NCI-H510A treated with DMSO at 0.1 percent for 48 hours (cell line): ENCODE data around the gene GRIFIN.

Source experiments
- DNase-seq: peaks from one replicate; lab custom pipeline; 2025; lab: John Stamatoyannopoulos, UW

The GRIFIN gene

DNA sequence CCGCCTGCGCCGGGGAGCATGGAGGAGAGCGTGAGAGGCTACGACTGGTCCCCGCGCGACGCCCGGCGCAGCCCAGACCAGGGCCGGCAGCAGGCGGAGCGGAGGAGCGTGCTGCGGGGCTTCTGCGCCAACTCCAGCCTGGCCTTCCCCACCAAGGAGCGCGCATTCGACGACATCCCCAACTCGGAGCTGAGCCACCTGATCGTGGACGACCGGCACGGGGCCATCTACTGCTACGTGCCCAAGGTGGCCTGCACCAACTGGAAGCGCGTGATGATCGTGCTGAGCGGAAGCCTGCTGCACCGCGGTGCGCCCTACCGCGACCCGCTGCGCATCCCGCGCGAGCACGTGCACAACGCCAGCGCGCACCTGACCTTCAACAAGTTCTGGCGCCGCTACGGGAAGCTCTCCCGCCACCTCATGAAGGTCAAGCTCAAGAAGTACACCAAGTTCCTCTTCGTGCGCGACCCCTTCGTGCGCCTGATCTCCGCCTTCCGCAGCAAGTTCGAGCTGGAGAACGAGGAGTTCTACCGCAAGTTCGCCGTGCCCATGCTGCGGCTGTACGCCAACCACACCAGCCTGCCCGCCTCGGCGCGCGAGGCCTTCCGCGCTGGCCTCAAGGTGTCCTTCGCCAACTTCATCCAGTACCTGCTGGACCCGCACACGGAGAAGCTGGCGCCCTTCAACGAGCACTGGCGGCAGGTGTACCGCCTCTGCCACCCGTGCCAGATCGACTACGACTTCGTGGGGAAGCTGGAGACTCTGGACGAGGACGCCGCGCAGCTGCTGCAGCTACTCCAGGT, 43.1 kb downstream of the GRIFIN start:
- no peak for DNase-seq

- DNase-seq: no peak
Observed at GRCh38 chr7:2431260-2431867, 44.8 kb downstream of the GRIFIN start.

GRCh38 chr7:2425749-2426148, 50.4 kb downstream of the GRIFIN start:
- no peak for DNase-seq
